Stimulated activated CD8-positive, alpha-beta memory T cell treated with anti-CD3 and anti-CD28 coated beads, Interleukin-12 subunit alpha, Interleukin-12 subunit beta, amount 100 ng/mL, for 24 hours (primary cell): ENCODE results near the gene CASP10.
"Not testable (repeated sequence)": the region's sequence is repeated elsewhere in the genome, so short reads cannot be mapped to it uniquely, and the experiment has no call there.

Source experiments
- DNase-seq: peaks from one replicate; pipeline ENCODE4 v3.0.0-alpha.2; 2020; ENCODE audit errors: extremely low read depth

CASP10 gene

GRCh38 chr2:201233192-201233811 lies 50.4 kb downstream of the CASP10 start:
- DNase-seq, result peak; percentile 68

GRCh38 chr2:201233812-201234662 lies 51.1 kb downstream of the CASP10 start:
- DNase-seq, result no peak

GRCh38 chr2:201234663-201235135 lies 51.8 kb downstream of the CASP10 start:
- DNase-seq, result no peak

- no peak for DNase-seq
Observed at GRCh38 chr2:201235860-201236811, 53.2 kb downstream of the CASP10 start.

GRCh38 chr2:201237486-201238123 lies 54.7 kb downstream of the CASP10 start:
- DNase-seq, result no peak

- DNase-seq, result not testable (repeated sequence)
Observed at GRCh38 chr2:201239167-201239935, 56.4 kb downstream of the CASP10 start.

- no peak for DNase-seq
Observed at GRCh38 chr2:201242571-201243277, 59.8 kb downstream of the CASP10 start.

- no peak for DNase-seq
Observed at GRCh38 chr2:201244829-201245228, 61.9 kb downstream of the CASP10 start.

GRCh38 chr2:201246280-201246679 lies 63.3 kb downstream of the CASP10 start:
- no peak for DNase-seq

GRCh38 chr2:201248288-201248844 lies 65.4 kb downstream of the CASP10 start:
- no peak for DNase-seq

- no peak for DNase-seq
Observed at GRCh38 chr2:201249889-201250288, 66.9 kb downstream of the CASP10 start.

- DNase-seq, result no peak
Observed at GRCh38 chr2:201250741-201251140, 67.8 kb downstream of the CASP10 start.

- DNase-seq, result no peak
Observed at GRCh38 chr2:201254081-201254730, 71.3 kb downstream of the CASP10 start.

- no peak for DNase-seq
Observed at GRCh38 chr2:201255408-201256033, 72.6 kb downstream of the CASP10 start.

- no peak for DNase-seq
Observed at GRCh38 chr2:201256082-201256481, 73.1 kb downstream of the CASP10 start.

GRCh38 chr2:201257381-201257955 lies 74.5 kb downstream of the CASP10 start:
- no peak for DNase-seq

- DNase-seq, result peak; percentile 66
Observed at GRCh38 chr2:201257956-201258665, 75.2 kb downstream of the CASP10 start.
